NCI-H2107 (cell line): Measurements from ENCODE around the gene USHBP1.

Experiments used
- DNase-seq: peaks from one replicate; lab custom pipeline; 2025; lab: John Stamatoyannopoulos, UW

USHBP1 gene, protein sequence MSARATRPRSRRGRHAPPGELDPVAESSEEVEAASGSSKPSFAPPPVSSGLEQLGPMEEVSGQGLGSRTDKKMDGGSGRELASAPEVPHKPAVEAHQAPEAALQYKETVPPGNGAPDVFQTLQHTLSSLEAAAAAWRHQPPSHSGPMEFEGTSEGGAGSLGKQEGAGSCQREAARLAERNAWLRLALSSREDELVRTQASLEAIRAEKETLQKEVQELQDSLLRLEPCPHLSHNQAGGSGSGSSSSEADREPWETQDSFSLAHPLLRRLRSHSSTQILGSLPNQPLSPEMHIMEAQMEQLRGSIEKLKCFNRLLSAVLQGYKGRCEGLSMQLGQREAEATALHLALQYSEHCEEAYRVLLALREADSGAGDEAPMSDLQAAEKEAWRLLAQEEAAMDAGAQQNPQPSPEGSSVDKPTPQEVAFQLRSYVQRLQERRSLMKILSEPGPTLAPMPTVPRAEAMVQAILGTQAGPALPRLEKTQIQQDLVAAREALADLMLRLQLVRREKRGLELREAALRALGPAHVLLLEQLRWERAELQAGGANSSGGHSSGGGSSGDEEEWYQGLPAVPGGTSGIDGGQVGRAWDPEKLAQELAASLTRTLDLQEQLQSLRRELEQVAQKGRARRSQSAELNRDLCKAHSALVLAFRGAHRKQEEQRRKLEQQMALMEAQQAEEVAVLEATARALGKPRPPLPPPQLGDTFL

DNA sequence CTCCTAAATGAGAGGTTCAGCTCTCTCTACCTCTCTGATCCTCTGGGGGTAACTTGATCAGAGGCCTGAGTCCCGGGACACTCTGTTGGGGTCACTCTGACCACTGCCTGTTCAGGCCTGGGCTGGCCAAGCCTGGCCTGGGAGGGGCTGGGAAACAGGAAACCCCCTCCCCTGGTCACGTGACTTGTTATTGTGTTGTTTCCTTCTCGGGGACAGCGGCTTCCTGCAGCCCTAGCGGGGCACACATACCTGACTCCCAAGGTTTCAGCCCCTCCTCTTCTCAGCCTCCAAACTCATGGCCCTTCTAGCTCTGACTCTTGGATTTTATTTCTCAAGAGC is at the start of gene USHBP1:
Gene USHBP1, minus strand, starts transcription at position 105 of the 339 bp plus-strand sequence. CDS start 446 bp downstream, outside the sequence.
- no peak for DNase-seq

DNA sequence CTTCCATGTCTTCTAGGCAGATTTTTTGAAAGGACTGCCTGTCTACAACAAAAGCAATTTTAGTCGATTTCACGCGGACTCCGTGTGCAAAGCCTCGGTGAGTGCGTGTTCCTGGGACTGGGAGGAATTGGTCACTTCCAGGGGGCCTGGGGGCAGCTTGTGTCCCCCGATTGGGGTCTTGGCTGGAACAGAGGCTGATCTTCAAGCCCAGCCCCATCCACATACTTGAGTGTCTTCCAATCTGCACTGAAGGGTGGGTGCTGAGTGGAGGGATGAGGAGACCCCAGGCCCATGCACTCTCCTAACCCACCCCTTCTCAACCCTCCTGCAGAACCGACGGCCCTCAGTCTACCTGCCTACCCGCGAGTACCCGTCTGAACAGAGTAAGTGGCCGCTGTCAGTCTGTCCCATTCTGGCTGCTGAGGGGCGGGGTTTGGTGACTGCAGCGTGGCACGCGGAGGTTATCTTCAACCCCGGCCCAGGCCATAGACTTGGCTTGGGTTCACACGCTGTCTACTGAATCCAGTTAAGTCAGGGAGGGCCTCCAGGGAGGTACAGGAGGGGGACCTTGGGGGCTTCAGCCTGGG is 49.6 kb upstream of the USHBP1 start:
- DNase-seq = no peak

DNA sequence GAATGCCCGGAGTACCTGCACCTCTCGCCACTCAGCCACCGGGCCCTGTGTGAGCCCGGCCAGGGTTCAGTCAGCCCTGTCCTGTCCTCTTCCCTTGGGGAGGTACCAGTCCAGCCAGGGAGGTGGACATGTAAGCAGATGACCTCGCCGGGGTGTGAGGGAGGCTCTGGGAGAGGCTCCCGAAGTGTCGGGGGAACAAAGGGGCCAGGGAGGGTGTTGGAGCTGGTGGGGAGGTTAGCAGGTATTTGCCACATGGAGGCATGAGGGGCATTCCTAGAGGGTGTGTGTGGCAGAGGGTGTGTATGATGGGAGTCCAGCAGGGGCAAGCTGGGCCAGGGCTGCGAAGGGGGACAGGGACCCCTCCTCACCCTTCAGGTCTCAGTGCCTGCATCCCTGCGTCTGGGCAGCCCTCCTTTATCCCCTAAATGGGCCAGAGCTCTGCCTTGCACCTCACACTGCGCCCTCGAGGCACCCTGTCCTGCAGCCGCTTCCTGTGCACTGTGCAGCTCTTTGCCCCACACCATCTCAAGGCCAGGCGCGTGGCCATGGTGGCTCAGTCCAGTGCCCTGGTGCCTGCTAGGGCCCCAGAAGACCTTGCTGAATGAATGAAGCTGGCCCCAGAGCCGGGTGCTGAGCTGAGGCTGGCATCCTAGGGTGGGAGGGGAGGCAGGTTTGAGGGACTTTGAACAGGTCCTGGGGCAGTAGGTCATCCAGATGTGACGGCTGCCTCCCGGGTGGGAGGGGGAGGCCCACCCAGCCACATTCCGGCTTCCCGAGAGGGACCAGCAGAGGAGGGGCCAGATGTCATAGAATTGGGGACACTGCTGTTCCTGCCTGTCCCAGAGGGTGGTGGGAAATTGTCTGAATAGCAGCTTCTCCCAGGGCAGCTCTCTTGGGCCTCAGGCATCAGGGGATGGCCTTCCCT is 47.9 kb upstream of the USHBP1 start:
- DNase-seq = no peak

DNA sequence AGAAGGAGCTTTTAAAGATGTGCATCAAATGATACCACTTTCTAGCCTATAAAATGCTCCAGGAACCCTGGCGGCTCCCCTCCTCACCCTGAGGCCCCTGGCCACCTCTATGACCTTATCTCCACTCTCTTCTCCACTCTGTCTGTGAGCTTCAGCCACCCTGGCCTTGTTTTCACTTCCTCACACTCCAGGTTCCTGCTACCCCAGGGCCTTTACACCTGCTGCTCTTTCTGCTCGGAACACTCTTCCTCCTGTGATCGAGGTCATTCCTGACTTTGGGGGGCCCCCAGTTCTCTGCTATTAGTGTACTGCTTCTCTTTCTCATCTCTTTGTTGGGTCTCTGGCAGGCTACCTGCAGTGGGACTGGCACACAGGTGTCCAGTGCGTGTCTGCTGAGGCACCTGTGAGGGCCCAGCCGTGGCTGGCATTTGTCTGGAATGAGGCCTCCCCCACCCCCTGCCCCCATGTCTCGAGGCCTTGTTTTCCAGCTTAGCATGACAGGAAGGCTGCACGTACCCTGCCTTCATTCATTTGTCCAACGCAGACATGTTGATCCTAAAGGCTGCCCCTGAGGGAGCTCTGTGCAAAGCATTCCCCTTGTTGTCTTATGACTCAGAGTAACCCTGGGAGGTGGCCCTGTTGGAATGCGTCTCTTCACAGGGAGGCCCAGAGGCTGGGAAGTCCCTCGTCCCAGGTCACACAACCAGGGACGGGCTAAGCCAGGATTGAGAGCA is 47.1 kb upstream of the USHBP1 start:
- no peak for DNase-seq

DNA sequence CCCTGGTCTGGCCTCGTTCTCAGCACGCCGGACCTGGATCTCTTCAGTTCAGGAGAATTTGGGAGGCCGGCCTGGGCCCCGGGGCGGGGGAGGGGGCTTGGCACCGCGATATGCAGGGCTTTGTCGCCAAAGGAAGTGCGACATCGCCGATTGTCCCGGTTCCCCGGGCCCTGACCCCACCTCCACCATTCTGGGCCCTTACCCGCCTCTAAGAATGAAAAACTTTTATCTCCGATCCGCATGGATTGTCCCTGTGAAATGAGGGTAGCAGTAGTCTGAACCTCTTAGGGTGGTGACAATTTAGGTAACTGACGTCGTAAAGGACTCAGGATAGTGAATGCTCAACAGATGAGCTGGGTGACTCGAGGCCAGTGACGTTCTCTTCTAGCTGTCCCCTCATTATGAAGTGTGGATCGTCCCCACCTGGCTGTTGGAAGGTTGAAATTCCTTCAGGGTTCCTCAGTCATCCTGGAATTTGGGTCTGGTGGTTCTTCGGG is 45.5 kb upstream of the USHBP1 start:
- DNase-seq = no peak

DNA sequence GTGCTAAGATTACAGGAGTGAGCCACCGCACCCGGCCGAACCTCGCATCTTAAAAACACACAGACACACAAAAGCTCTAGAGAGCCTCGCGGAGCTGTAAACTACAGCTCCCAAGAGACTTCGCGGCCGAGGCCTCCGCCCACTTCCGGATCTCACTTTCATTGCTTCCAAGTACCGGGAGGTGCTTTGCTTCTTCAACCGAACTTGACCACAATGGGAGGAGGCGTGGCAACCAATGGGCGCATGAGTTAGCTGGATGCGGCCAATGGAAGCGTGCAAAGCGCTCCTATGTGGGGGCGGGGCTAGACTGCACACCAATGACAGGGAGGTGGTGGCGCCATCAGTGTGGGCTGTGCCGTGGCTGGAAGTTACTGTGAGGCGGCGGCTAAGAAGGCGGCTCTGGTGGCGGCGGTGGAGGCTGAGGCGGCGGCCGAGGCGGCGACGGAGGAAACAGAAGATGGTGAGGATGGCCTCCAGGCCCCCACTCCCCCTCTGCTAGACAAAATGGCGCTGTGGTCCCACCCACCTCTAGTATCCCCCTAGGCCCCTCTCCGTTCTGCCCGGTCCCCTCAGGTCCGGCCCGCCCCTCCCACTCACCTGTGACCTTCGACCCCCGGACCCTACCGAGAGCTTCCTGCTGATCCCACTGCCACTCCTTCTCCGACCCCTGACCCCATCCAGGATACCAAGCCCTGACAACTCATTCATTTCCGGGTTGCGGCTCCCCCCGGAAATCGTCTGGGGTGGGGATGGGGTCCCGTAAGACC is 44.8 kb upstream of the USHBP1 start, which contains the start of gene DDA1:
Gene DDA1, plus strand, starts transcription at position 366 of the 767 bp plus-strand sequence. Its CDS starts 92 bp downstream, at position 458.
- peak; percentile 98 for DNase-seq

DNA sequence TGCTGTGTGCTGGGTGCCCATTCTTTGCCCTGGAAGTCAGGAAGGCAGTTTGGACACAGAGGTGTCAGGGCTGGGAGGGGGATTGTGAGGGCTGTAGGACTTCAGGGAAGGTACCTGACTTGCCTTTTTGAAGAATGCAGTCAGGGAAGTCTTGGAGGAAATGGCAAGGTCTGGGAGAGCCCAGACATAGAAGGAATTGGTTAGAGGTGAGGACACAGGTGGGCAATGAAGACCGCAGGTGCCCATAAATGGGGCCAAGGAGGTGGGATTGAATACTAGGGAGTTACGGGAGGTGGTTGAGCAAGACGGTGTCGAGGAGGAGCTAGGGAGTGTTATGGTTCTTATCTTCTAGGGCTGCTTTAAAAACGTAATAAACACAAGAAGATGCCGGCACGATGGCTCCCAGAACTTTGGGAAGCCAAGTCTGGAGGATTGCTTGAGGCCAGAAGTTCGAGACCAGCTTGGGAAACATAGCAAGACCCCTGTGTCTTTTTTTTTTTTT is 43.4 kb upstream of the USHBP1 start:
- no peak for DNase-seq

DNA sequence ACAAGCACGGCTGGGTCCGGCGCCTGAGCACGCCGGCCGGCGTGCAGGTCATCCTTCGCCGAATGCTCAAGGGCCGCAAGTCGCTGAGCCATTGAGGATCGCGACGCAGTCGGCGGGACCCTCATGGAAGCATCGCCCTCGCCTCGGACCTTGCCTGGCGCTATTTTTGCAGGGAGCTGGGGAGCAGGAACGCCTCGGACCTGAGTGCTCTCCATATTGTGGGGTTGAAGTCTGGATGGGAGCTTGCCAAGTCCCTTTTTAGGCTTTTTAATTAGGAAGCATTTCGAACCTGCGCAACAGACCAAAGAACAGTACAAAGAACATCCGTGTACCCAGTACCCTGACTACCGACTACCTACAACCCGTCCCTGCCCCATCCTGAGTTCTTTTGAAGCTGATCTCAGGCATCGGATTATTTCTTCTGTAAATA is 41.8 kb upstream of the USHBP1 start:
- DNase-seq = no peak

DNA sequence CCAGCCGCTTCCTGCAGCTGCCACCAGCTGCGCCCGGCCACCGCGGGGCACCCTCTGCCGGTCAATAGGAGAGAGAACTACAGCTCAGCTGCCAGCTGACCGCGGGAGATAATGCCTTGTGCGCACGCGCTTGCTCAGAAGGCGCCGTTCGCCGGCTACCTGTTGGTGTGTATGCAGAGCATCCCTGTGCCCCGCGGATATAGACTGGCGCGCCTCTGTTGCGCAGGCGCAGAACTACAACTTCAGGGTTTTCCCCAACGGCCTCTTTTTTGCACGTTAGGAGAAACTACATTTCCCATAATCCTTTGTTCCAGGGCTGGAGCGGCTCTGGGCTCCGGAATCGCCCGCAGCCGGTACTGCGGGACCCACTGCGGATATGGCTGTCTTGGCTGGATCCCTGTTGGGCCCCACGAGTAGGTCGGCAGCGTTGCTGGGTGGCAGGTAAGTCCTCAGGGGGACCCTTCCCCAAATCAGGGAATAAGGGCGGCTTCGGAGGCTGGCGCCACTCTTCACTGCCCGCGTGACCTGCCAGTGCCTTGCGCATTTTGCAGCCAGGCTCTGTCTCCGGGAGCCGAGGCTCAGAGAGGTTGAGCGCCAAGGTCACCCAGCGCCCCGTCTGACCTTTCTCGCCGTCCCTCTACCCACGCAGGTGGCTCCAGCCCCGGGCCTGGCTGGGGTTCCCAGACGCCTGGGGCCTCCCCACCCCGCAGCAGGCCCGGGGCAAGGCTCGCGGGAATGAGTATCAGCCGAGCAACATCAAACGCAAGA is 41.2 kb upstream of the USHBP1 start, which contains the start of gene MRPL34:
Gene MRPL34, plus strand, starts transcription at position 356 of the 768 bp plus-strand sequence. Its CDS starts 21 bp downstream, at position 377.
- DNase-seq = peak; percentile 97

DNA sequence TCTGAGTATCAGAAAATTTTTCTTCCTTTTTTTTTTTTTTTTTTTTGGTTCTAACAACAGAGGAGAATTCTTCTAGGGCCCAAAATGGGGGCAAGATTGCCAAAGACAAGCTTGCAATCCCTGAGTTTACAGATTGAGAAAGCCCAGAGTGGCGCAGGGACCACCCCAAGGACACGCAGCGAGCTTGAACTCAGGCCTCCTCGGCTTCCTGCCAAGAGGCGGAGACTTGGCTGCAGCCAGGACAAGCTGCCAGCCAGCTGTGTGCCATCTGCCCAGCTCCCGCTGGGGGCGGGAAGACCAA is 40.6 kb upstream of the USHBP1 start:
- DNase-seq = no peak

DNA sequence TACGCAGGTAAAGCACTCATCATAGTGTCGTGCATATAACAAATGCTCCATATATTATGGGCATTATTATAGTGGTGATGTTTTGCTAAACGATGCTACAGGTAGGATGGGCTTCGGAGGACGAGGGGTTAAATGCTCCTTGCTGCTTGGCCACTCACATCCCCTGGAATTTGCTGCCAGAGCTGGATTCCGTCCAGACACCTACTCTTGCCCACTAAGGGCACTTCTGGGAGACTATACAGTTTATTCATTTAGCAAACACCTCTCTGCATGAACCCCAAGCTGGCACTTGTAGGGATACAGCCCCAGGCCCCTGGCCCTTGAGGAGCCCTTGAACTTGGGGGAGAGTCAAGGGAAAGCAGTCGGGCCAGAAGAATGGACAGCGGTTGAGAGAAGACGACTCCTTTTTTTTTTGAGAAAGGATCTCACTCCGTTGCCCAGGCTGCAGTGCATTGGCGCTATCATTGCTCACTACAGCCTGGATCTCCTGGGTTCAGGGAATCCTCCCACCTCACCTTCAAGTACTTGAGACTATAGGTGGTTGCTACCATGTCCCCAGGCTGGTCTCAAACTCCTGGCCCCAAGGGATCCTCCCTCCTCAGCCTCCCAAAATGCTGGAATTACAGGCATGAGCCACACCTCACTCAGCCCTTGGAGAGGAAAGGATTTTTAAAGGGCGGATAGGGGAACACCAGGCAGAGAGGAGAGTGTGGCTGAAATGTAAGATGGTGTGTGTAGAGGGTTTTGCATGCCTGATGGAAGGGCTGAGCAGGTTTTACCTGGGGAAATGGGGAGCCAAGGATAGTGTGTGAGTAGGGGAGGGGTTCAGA is 40.1 kb upstream of the USHBP1 start:
- no peak for DNase-seq

DNA sequence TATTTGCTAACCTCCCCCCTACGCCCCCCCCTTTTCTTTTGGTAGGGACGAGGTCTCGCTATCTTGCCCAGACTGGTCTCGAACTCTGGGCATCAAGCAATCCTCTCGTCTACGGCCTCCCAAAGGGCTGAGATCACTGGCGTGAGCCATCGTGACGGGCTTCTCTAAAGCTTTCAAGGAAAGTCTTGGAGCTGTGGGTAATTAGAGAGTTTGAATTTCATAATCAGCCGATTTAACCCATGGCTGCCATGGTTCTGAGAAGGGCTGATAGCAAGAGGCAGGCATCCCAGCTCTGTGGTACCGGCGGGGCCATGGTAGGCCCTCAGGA is 39.4 kb upstream of the USHBP1 start:
- no peak for DNase-seq

DNA sequence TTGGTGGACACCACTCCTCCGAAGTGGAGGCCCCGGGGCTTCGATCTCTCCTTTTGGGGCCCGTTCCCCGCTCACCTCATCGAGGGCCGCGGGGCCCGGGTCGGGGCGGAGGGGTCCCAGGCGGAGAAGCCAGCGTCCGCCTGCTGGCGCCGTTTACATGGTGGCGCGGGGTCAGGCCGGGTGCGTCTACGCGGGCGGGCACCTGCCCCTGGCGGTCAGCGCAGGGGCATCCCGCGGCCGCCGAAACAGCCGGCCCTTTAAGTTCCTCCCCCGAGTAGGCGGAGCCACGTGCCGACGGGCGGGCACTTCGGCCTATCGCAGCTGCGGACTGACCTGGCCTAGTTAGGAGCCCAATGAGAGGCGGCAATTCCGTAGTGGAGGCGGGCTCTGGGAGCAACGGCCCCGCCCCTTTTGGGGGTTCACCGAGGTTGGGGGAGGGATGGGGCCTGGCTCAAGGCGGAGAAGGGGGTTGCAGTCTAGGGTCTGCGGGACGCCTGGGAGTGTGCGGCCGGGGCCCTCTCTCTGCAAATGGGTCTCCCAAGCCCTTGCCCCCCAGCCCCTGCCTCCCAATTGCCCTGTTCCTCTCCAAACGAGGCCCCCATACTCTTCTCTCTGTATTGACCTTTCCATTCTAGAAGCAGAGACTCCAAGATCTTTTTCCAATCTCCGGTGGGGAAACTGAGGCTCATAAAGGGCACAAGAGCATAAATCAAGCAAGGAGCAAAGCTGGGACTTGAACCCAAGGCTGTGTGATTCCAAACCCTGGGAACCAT is 38.8 kb upstream of the USHBP1 start, which contains the start of gene ABHD8:
Gene ABHD8, minus strand, starts transcription at position 259 of the 773 bp plus-strand sequence. CDS start 1,809 bp downstream, outside the sequence.
- peak; percentile 88 for DNase-seq

DNA sequence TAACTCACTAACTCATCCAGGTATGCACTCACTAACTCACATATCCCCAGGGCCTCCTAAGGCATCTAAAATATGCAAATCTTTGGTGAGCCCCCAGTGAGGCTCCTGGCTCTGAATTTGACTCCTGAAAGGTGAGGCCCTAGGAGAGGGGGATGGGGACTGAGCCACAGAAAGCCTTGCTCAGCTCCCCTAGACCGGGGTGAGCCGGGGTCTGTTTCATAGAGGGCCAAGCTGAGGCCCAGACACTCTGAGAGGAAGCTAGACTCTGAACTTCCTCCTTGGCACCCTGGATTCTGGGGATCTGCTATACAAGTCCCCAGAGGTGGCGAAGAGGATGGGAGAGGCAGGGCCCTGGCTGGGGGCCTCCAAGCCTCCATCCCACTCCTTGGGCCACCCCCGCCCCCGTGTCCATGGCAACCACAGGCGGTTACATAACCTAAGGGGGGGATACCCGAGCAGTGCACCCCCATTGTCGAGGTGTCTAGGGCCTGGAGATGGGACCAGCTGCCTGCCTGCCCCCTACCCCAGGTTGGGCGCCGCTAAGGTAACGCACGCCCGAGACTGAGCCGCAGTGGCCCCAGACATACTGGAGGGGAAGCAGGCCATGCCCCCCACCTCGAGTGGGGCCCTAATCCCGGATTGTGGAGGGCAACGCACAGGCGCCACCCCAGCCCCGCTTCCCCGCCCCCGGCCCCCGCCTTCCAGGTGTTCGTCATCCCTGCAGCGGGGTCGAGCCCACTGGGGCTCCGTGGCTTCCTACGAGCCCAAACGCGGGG is 38.0 kb upstream of the USHBP1 start:
- DNase-seq = no peak

DNA sequence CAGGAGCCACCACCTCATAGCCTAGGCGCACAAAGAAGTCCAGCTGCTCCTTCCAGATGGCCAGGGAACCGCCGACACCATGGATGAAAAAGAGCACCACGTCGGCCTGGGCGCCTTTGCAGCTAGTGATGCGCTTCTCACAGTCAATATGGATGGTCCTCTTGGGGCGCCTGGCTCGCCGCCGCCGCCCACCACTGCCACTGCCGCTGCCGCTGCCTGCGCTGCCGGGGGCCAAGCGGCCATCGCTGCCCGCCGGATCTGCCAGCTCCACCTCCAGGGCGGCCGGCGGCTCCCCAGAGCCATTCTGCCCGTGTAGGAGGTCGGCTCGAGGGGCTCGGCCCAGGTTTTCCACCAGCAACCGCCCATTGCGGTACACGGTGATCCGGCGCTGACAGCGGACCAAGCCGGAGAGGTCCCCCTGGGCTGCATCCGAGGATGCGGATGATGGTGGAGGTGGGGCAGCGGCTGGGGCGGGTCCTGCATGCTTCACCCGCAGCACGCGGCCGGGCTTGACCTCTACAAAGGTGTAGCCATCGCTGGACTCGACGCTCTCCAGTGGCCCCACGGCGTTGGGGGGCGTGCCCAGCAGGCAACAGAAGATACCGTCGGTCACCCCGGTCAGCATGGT is 36.6 kb upstream of the USHBP1 start:
- DNase-seq = no peak

DNA sequence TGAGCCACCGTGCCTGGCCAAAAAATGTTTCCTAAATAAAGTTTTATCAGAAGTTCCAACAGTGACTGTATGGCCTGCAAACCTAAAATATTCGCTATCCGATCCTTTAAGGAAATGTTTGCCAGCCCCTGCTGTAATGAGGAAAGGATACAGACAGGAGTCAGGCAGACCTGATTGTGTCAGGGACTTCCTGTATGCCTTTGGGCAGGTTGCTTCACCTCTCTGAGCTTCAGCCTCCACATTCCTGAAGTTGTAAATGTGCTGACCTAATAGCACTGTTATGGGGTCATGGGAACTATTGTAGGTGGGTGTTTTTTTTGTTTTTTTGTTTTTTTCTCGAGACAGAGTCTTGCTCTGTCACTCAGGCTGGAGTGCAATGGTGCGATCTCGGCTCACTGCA is 32.4 kb upstream of the USHBP1 start:
- DNase-seq = no peak
